Colon (tissue), 2 donors: Measurements from ENCODE around the gene HPCAL1.

ENCODE experiments used
- FAIRE-seq: peaks from 2 replicates; lab custom pipeline; 2012; peaks lifted over from hg19 to GRCh38; lab: Jason Lieb, UNC
- donor health status: control.
- donor health status: control.

Gene HPCAL1

GRCh38 chr2:10356439-10356811, 53.7 kb downstream of the HPCAL1 start:
- FAIRE-seq: no peak

GRCh38 chr2:10357193-10358169, 54.8 kb downstream of the HPCAL1 start:
- no peak for FAIRE-seq

- FAIRE-seq: no peak
Measured at GRCh38 chr2:10359246-10359645, 56.5 kb downstream of the HPCAL1 start.

GRCh38 chr2:10359731-10360329, 57.1 kb downstream of the HPCAL1 start:
- FAIRE-seq: no peak

- FAIRE-seq: no peak
Measured at GRCh38 chr2:10360460-10360849, 57.8 kb downstream of the HPCAL1 start.

GRCh38 chr2:10360850-10361588, 58.3 kb downstream of the HPCAL1 start:
- no peak for FAIRE-seq

GRCh38 chr2:10362096-10362897, 59.6 kb downstream of the HPCAL1 start:
- FAIRE-seq: no peak

GRCh38 chr2:10362898-10363454, 60.3 kb downstream of the HPCAL1 start:
- FAIRE-seq: no peak

GRCh38 chr2:10363861-10364610, 61.3 kb downstream of the HPCAL1 start:
- FAIRE-seq: no peak

GRCh38 chr2:10365412-10365811, 62.7 kb downstream of the HPCAL1 start:
- FAIRE-seq: no peak

- no peak for FAIRE-seq
Measured at GRCh38 chr2:10366601-10367270, 64.0 kb downstream of the HPCAL1 start.

GRCh38 chr2:10367472-10368439, 65.1 kb downstream of the HPCAL1 start:
- no peak for FAIRE-seq

- FAIRE-seq: no peak
Measured at GRCh38 chr2:10368491-10369231, 66.0 kb downstream of the HPCAL1 start.

- no peak for FAIRE-seq
Measured at GRCh38 chr2:10369269-10370255, 66.9 kb downstream of the HPCAL1 start.

GRCh38 chr2:10370390-10370789, 67.7 kb downstream of the HPCAL1 start:
- no peak for FAIRE-seq

- FAIRE-seq: no peak
Measured at GRCh38 chr2:10370895-10371294, 68.2 kb downstream of the HPCAL1 start.
